K562 (cell line): ENCODE data around the gene FMN2.

Source experiments
- HDAC8 ChIP-seq: fragments of 450-650 bp; IDR thresholded peaks from 2 replicates; pipeline ENCODE4 v1.6.1; 2016; ENCODE audit warnings: mild to moderate bottlenecking, missing genetic modification characterization, moderate library complexity, missing compliant biosample characterization
- NKRF ChIP-seq: fragments of 450-650 bp; IDR thresholded peaks from 2 replicates; pipeline ENCODE4 v1.6.1; 2016; ENCODE audit warnings: borderline replicate concordance
- NR1H2 ChIP-seq: sonication (generic); formaldehyde crosslinking; IDR thresholded peaks from 2 replicates; pipeline ENCODE4 v1.4.0; 2020; ENCODE audit warnings: mild to moderate bottlenecking, missing genetic modification reagents
- ZNF263 ChIP-seq: sonication (generic); formaldehyde crosslinking; IDR thresholded peaks from 2 replicates; pipeline ENCODE4 v1.8.0; 2022; ENCODE audit warnings: mild to moderate bottlenecking, missing genetic modification reagents, borderline replicate concordance
- TF ChIP-seq, protein P1 (sequence below): IDR thresholded peaks from 3 replicates; pipeline ENCODE4 v1.6.1; 2011; ENCODE audit warnings: borderline replicate concordance, mild to moderate bottlenecking, moderate library complexity; ENCODE audit not compliant: insufficient read length; ENCODE audit errors: extremely low read depth

DNA sequence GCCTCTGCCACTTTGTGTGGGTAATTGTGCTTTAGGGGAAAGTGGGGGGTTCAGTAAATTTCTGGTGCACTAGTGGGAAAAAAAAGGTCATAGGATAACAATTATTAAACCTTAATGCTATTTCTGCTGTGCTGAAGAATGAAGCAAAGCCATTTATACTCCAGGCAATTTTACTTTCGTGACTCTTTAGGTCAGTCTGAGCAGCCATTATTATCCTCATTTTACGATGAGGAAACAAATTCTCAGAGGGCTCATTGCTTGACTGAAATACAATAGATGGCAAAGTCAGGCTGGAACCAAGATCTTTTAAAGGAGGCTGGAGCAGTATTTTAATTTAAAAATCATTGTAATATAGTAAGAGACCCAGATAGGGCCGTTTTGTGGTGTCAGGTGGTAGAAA is 272.2 kb downstream of the FMN2 start:
- TF ChIP-seq ZNF263 (CRISPR knock-in tag) (no peak), HDAC8 (tag) (no peak), NR1H2 (no peak), NKRF (no peak)
- TF ChIP-seq, protein P1, sequence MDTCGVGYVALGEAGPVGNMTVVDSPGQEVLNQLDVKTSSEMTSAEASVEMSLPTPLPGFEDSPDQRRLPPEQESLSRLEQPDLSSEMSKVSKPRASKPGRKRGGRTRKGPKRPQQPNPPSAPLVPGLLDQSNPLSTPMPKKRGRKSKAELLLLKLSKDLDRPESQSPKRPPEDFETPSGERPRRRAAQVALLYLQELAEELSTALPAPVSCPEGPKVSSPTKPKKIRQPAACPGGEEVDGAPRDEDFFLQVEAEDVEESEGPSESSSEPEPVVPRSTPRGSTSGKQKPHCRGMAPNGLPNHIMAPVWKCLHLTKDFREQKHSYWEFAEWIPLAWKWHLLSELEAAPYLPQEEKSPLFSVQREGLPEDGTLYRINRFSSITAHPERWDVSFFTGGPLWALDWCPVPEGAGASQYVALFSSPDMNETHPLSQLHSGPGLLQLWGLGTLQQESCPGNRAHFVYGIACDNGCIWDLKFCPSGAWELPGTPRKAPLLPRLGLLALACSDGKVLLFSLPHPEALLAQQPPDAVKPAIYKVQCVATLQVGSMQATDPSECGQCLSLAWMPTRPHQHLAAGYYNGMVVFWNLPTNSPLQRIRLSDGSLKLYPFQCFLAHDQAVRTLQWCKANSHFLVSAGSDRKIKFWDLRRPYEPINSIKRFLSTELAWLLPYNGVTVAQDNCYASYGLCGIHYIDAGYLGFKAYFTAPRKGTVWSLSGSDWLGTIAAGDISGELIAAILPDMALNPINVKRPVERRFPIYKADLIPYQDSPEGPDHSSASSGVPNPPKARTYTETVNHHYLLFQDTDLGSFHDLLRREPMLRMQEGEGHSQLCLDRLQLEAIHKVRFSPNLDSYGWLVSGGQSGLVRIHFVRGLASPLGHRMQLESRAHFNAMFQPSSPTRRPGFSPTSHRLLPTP = no peak
